ENCODE data around the gene MRPL12. TPM values are rescaled to one million over a fixed set of nuclear protein-coding genes. Genes with fewer than 3 reads are reported as not detected.

The MRPL12 gene
- total RNA-seq, 1 experiment from 2014 or later, result 260 TPM

DNA sequence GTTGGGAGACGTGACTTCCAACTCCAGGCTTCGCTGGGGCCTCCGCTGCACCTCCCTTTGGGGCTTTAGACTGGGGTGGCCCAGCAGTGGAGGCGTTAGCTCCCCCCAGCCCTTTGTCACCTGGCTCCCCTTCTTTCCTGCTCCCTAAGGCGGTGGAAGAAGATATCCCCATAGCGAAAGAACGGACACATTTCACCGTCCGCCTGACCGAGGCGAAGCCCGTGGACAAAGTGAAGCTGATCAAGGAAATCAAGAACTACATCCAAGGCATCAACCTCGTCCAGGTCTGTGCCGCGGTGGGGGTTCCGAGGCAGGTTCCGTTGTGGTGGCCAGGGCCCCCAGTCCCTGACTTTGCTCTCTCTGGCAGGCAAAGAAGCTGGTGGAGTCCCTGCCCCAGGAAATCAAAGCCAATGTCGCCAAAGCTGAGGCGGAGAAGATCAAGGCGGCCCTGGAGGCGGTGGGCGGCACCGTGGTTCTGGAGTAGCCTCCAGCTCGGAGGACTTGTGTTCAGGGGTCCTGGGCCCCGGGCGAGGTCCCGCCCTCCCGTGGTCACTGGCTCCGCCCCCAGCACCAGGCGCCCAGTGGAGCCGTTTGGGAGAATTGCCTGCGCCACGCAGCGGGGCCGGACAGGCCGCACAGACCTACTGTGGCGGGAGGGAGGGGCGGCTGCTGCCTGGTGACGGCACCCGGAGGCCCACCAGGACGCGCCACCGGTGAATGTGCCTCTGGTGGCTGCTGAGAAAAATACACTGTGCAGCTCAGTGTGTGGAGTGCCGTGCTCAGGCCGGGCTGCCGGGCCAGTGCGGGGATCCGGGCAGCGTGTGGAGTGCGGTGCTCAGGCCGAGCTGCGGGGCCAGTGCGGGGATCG, 3.8 kb downstream of the MRPL12 start:
- RAD21 ChIA-PET (ENCODE audit: low non-redundant PET in 1 of 2, low total read pairs in 2 of 2, uncharacterized antibody in 2 of 2, unreplicated experiment in 2 of 2), result no interaction called here
- TF ChIP-seq, protein P1, sequence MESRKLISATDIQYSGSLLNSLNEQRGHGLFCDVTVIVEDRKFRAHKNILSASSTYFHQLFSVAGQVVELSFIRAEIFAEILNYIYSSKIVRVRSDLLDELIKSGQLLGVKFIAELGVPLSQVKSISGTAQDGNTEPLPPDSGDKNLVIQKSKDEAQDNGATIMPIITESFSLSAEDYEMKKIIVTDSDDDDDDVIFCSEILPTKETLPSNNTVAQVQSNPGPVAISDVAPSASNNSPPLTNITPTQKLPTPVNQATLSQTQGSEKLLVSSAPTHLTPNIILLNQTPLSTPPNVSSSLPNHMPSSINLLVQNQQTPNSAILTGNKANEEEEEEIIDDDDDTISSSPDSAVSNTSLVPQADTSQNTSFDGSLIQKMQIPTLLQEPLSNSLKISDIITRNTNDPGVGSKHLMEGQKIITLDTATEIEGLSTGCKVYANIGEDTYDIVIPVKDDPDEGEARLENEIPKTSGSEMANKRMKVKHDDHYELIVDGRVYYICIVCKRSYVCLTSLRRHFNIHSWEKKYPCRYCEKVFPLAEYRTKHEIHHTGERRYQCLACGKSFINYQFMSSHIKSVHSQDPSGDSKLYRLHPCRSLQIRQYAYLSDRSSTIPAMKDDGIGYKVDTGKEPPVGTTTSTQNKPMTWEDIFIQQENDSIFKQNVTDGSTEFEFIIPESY (IDR thresholded peaks at IDR 0.05; ENCODE audit: extremely low read depth, insufficient replicate concordance, low read length), result no peak
- TF ChIP-seq, protein P2, sequence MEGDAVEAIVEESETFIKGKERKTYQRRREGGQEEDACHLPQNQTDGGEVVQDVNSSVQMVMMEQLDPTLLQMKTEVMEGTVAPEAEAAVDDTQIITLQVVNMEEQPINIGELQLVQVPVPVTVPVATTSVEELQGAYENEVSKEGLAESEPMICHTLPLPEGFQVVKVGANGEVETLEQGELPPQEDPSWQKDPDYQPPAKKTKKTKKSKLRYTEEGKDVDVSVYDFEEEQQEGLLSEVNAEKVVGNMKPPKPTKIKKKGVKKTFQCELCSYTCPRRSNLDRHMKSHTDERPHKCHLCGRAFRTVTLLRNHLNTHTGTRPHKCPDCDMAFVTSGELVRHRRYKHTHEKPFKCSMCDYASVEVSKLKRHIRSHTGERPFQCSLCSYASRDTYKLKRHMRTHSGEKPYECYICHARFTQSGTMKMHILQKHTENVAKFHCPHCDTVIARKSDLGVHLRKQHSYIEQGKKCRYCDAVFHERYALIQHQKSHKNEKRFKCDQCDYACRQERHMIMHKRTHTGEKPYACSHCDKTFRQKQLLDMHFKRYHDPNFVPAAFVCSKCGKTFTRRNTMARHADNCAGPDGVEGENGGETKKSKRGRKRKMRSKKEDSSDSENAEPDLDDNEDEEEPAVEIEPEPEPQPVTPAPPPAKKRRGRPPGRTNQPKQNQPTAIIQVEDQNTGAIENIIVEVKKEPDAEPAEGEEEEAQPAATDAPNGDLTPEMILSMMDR (IDR thresholded peaks at IDR 0.05 in 2 of 3, conservative IDR thresholded peaks at IDR 0.05 in 1 of 3; ENCODE audit: borderline replicate concordance in 1 of 3, insufficient read depth in 1 of 3, low read depth in 2 of 3, low read length in 2 of 3), result peak in 2 of 3 experiments; percentile 15 to 35; a peak in 2 of 6 replicates
- Histone ChIP-seq H3K9ac (ENCODE audit: low read length) (no peak overlapping the region), H3K36me3 (ENCODE audit: control insufficient read depth in 1 of 2, insufficient read depth in 2 of 2, low read length in 2 of 2) (peaks cover 16 to 43% of the 10 kb centered on the region in 2 experiments; a peak in 3 of 4 replicates), H3K79me2 (ENCODE audit: insufficient read depth, low read length) (peaks cover 57% of the 10 kb centered on the region), H3K4me2 (ENCODE audit: low read length) (no peak overlapping the region), H4K20me1 (ENCODE audit: insufficient read depth) (no peaks in the 10 kb centered on the region; the same call in 1 of the 2 replicates), H3K4me3 (replicated peaks in 1 of 2; ENCODE audit: low read depth in 1 of 2, low read length in 2 of 2) (no peak overlapping the region), H2AFZ (ENCODE audit: low read depth, low read length, poor library complexity, severe bottlenecking) (no peak overlapping the region), H3K27me3 (ENCODE audit: insufficient read depth, low read length) (no peaks in the 10 kb centered on the region), H3K27ac (ENCODE audit: low read depth, low read length) (no peak overlapping the region; the same call in 1 of the 2 replicates), H3K4me1 (ENCODE audit: control insufficient read depth in 1 of 2, insufficient read depth in 2 of 2, low read length in 2 of 2) (peaks cover 25 to 42% of the 10 kb centered on the region in 2 experiments), H3K9me2 (ENCODE audit: insufficient read depth) (no peaks in the 10 kb centered on the region), H3K9me3 (ENCODE audit: control insufficient read depth in 1 of 2, insufficient read depth in 1 of 2, low read depth in 1 of 2, low read length in 2 of 2) (no peaks in the 10 kb centered on the region)
- POLR2A ChIA-PET, result interaction anchor here (1.0 to 1.4 kb wide), 2 partner anchors 23 to 126 kb away, joined by 3 to 5 read pairs; partner anchors contain the start of genes ARL16, HGS and MCRIP1
- ATAC-seq (no peak), DNase-seq (ENCODE audit: low read depth, low spot score) (no peak)
- BruUV-seq (replicated peaks), result TSS peak; percentile 1
- CTCF ChIA-PET, result no interaction called here
- intact Hi-C loops (cut with micrococcal nuclease), result no loop called here

Measured in HCT116 (cell line).